ENCODE results near the gene TLR7.

TLR7 gene

GRCh38 chrX:12820737-12821136 lies 46.1 kb upstream of the TLR7 start:
- H3F3A ChIP-seq (ENCODE audit: insufficient read depth, low read length) = no peaks in the 10 kb centered on the region
- no peaks in the 10 kb centered on the region for H3K27me3 ChIP-seq (ENCODE audit: insufficient read depth, low read length)
- no peaks in the 10 kb centered on the region for H3K4me1 ChIP-seq (ENCODE audit: insufficient read depth, low read length, severe bottlenecking)
- no peak overlapping the region for H3K27ac ChIP-seq (ENCODE audit: low read depth, low read length, poor library complexity, severe bottlenecking)
- H3K4me2 ChIP-seq (ENCODE audit: low read length) = no peak overlapping the region
- no peak overlapping the region for H2AFZ ChIP-seq (ENCODE audit: low read length)
- H3K4me3 ChIP-seq (ENCODE audit: low read depth, low read length, poor library complexity, severe bottlenecking) = no peak overlapping the region
- TF ChIP-seq EZH2 (IDR thresholded peaks at IDR 0.05; ENCODE audit: borderline replicate concordance, low read length) = no peak
- TF ChIP-seq CTCF (IDR thresholded peaks at IDR 0.05; ENCODE audit: low read length) = no peak
- peaks cover 70% of the 10 kb centered on the region for H3K36me3 ChIP-seq (ENCODE audit: insufficient read depth, low read length)
- no peaks in the 10 kb centered on the region for H3K9me3 ChIP-seq (ENCODE audit: low read length)
- H3K9ac ChIP-seq (ENCODE audit: low read length) = no peak overlapping the region
- H4K20me1 ChIP-seq (ENCODE audit: insufficient read depth, low read length) = no peaks in the 10 kb centered on the region
- H3K79me2 ChIP-seq (ENCODE audit: insufficient read depth, low read length) = no peaks in the 10 kb centered on the region
- no peaks in the 10 kb centered on the region for H3K9me2 ChIP-seq (ENCODE audit: low read depth, low read length)

- no peaks in the 10 kb centered on the region for H3F3A ChIP-seq (ENCODE audit: insufficient read depth, low read length)
- no peak overlapping the region for H3K27ac ChIP-seq (ENCODE audit: low read depth, low read length, poor library complexity, severe bottlenecking)
- TF ChIP-seq CTCF (IDR thresholded peaks at IDR 0.05; ENCODE audit: low read length) (no peak), EZH2 (IDR thresholded peaks at IDR 0.05; ENCODE audit: borderline replicate concordance, low read length) (no peak)
These were observed 41.9 kb upstream of the TLR7 start for GRCh38 chrX:12824944-12825343.

GRCh38 chrX:12825801-12826200 lies 41.1 kb upstream of the TLR7 start:
- no peaks in the 10 kb centered on the region for H3K79me2 ChIP-seq (ENCODE audit: insufficient read depth, low read length)
- H3K27me3 ChIP-seq (ENCODE audit: insufficient read depth, low read length) = no peaks in the 10 kb centered on the region
- no peaks in the 10 kb centered on the region for H3K9me2 ChIP-seq (ENCODE audit: low read depth, low read length)
- H3K27ac ChIP-seq (ENCODE audit: low read depth, low read length, poor library complexity, severe bottlenecking) = no peak overlapping the region
- TF ChIP-seq CTCF (IDR thresholded peaks at IDR 0.05; ENCODE audit: low read length) (no peak), EZH2 (IDR thresholded peaks at IDR 0.05; ENCODE audit: borderline replicate concordance, low read length) (no peak)
- no peaks in the 10 kb centered on the region for H3K9me3 ChIP-seq (ENCODE audit: low read length)
- no peaks in the 10 kb centered on the region for H3K4me1 ChIP-seq (ENCODE audit: insufficient read depth, low read length, severe bottlenecking)
- H3K36me3 ChIP-seq (ENCODE audit: insufficient read depth, low read length) = peaks cover 41% of the 10 kb centered on the region
- H3K9ac ChIP-seq (ENCODE audit: low read length) = no peak overlapping the region
- no peaks in the 10 kb centered on the region for H4K20me1 ChIP-seq (ENCODE audit: insufficient read depth, low read length)
- no peak overlapping the region for H3K4me3 ChIP-seq (ENCODE audit: low read depth, low read length, poor library complexity, severe bottlenecking)
- no peak overlapping the region for H2AFZ ChIP-seq (ENCODE audit: low read length)
- no peak overlapping the region for H3K4me2 ChIP-seq (ENCODE audit: low read length)
- no peaks in the 10 kb centered on the region for H3F3A ChIP-seq (ENCODE audit: insufficient read depth, low read length)

More at GRCh38 chrX:12824944-12825343, 41.9 kb upstream of the TLR7 start:
- Histone ChIP-seq H2AFZ (ENCODE audit: low read length) (no peak overlapping the region), H3K9me3 (ENCODE audit: low read length) (no peaks in the 10 kb centered on the region), H3K9ac (ENCODE audit: low read length) (no peak overlapping the region), H3K4me2 (ENCODE audit: low read length) (no peak overlapping the region), H3K9me2 (ENCODE audit: low read depth, low read length) (no peaks in the 10 kb centered on the region), H3K27me3 (ENCODE audit: insufficient read depth, low read length) (no peaks in the 10 kb centered on the region), H4K20me1 (ENCODE audit: insufficient read depth, low read length) (no peaks in the 10 kb centered on the region), H3K79me2 (ENCODE audit: insufficient read depth, low read length) (no peaks in the 10 kb centered on the region), H3K4me3 (ENCODE audit: low read depth, low read length, poor library complexity, severe bottlenecking) (no peak overlapping the region), H3K36me3 (ENCODE audit: insufficient read depth, low read length) (peaks cover 50% of the 10 kb centered on the region), H3K4me1 (ENCODE audit: insufficient read depth, low read length, severe bottlenecking) (no peaks in the 10 kb centered on the region)

Measured in OCI-LY1 (cell line).